Esophagus (tissue), 2 donors: ENCODE measurements around the gene PTPRC. TPM values are rescaled to one million over a fixed set of nuclear protein-coding genes. Genes with fewer than 3 reads are reported as not detected.

ENCODE experiments used
- H3K27ac ChIP-seq, 2 donors: one replicate each; pipeline ENCODE4 v1.5.1; 2013; ENCODE audit warnings: low read depth in 2 of 2, mild to moderate bottlenecking in 2 of 2, inconsistent platforms in 1 of 2, low read length in 1 of 2, moderate library complexity in 1 of 2
- H3K27me3 ChIP-seq, 2 donors: one replicate each; pipeline ENCODE4 v1.6.1; 2013; ENCODE audit warnings: low read length in 2 of 2, control low read depth in 1 of 2, mild to moderate bottlenecking in 1 of 2; ENCODE audit not compliant: insufficient read depth in 2 of 2, control insufficient read depth in 1 of 2
- H3K36me3 ChIP-seq, 2 donors: one replicate each; pipeline ENCODE4 v1.6.1; 2013; ENCODE audit warnings: low read length in 1 of 2; ENCODE audit not compliant: control insufficient read depth in 2 of 2, insufficient read depth in 2 of 2
- H3K4me1 ChIP-seq, 2 donors: one replicate each; pipeline ENCODE4 v1.6.1; 2013; ENCODE audit warnings: low read length in 1 of 2; ENCODE audit not compliant: control insufficient read depth in 2 of 2, insufficient read depth in 2 of 2
- H3K4me3 ChIP-seq, 2 donors: one replicate each; pipeline ENCODE4 v1.5.1; 2013; ENCODE audit warnings: low read length in 2 of 2, mild to moderate bottlenecking in 2 of 2, low read depth in 1 of 2, moderate library complexity in 1 of 2
- H3K9me3 ChIP-seq, 2 donors: one replicate each; pipeline ENCODE4 v1.6.1; 2013; ENCODE audit warnings: mild to moderate bottlenecking in 2 of 2, low read depth in 1 of 2, low read length in 1 of 2, moderate library complexity in 1 of 2; ENCODE audit not compliant: control insufficient read depth in 2 of 2, insufficient read depth in 1 of 2
- WGBS, 2 donors: extraction: QIAGEN DNeasy Blood & Tissue Kit; methylation state at CpG; one replicate each; pipeline ENCODE4 v1.1.7; 2013; 5-methylcytosine and 5-hydroxymethylcytosine counted together
- polyA plus RNA-seq, 2 donors: library from polyadenylated mRNA; stranded (reverse); fragments of 200-250 nt; gene quantifications; one replicate each; pipeline ENCODE4 v1.2.3, GENCODE V29; 2013
- donor health status: healthy with polysubstance abuse.
- donor health status: Bipolar disorder and iron deficiency.

Gene PTPRC
- polyA plus RNA-seq, 2 donors = 1.2 to 3.0 TPM

DNA sequence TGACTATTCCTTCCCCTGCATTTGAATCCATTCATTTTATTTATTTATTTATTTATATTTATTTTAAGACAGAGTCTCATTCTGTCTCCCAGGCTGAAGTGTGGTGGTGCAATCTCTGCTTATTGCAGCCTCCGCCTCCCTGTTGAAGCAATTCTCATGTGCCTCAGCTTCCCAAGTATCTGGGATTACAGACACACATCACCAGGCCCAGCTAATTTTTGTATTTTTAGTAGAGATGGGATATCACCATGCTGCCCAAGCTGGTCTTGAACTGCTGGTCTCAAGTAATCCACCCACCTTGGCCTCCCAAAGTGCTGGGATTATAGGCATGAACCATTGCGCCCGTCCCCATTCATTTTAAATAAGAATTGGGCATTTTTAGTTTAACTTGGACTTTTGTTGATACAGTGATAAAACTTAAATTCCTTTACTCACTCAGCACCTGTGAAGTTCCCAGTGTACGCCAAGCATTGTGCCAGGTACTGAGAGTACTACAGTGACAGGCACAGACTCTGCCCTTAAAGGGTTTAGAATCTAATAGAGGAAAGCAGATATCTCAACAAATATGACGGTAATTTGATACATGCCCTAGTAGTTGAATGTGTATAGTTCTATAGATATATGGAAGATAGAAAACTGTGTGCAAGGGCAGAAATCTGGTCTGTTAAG lies 90.5 kb downstream of the PTPRC start:
- 86 to 90% methylated on average over 5 of the region's 5 CpGs for WGBS, 2 donors
- no peak overlapping the region for H3K4me3 ChIP-seq
- no peak overlapping the region for H3K27ac ChIP-seq
- H3K9me3 ChIP-seq = no peaks in the 10 kb centered on the region
- H3K4me1 ChIP-seq = no peaks in the 10 kb centered on the region
- no peaks in the 10 kb centered on the region for H3K36me3 ChIP-seq
- no peaks in the 10 kb centered on the region for H3K27me3 ChIP-seq

DNA sequence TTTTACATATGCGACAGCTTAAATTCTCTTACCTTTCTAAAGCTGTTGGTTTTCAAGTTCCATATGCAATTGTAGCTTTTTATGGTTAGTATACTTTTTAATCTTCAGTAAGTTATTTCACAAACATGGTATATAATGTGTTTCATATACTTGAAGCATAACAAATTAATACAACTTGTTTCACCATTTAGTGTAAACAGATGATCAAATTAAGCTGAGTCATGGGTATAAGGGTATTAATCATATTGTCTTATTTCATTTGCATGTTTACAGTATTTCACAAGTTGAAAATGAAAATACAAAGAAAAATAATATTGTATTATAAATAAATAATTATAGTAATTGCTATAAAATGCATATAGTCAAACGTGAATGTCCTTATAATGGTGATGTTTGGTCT lies 92.1 kb downstream of the PTPRC start:
- no peaks in the 10 kb centered on the region for H3K36me3 ChIP-seq
- H3K4me3 ChIP-seq = no peak overlapping the region
- no peaks in the 10 kb centered on the region for H3K4me1 ChIP-seq
- no peaks in the 10 kb centered on the region for H3K27me3 ChIP-seq
- no peaks in the 10 kb centered on the region for H3K9me3 ChIP-seq
- WGBS, 2 donors = 83 to 99% methylated on average over 2 of the region's 2 CpGs
- no peak overlapping the region for H3K27ac ChIP-seq

DNA sequence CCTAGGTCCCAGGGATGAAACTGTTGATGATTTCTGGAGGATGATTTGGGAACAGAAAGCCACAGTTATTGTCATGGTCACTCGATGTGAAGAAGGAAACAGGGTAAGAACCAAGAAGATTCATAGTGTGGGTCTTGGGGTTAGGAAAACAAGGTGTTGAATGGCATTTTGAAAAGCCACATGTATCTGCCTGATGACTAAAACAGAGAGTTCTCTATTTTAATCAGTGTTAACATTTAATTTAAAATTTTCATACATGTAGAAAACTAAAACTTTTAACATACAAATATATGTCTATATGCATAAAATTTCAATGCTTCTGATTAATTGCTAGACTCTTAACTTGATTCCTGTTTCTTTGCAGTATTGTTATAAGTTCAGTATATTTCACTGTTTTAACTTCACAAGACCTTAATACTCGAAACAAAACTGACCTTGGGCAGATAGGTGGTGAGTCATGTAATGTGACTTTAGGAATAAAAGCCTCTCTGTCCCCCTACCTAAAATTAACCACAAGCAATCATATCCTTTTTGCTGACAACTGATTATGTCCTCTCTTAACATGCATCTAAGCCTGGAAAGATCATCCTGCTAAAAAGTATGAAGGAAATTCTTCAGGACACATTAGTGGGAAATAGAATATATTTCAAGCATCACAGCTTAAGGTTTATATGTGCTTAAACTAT lies 95.6 kb downstream of the PTPRC start:
- Histone ChIP-seq H3K4me3 (no peak overlapping the region), H3K27ac (no peak overlapping the region), H3K27me3 (no peaks in the 10 kb centered on the region), H3K4me1 (no peaks in the 10 kb centered on the region), H3K9me3 (no peaks in the 10 kb centered on the region), H3K36me3 (no peaks in the 10 kb centered on the region)
- WGBS, 2 donors = 37 to 43% methylated on average over 2 of the region's 2 CpGs

DNA sequence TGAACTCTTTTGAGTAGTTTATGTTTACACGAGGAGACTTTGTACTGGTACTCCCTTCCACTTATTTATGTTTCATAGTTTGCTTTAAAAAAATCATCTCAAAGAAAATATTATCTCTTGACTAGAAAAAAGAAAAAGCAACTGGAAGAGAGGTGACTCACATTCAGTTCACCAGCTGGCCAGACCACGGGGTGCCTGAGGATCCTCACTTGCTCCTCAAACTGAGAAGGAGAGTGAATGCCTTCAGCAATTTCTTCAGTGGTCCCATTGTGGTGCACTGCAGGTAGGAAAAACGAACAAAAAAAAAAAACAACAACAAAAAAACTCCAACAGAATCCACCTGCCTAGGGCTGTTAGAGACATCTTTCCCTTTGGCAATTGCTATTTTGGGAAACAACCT lies 102.9 kb downstream of the PTPRC start:
- 48 to 64% methylated on average over 3 of the region's 3 CpGs for WGBS, 2 donors

DNA sequence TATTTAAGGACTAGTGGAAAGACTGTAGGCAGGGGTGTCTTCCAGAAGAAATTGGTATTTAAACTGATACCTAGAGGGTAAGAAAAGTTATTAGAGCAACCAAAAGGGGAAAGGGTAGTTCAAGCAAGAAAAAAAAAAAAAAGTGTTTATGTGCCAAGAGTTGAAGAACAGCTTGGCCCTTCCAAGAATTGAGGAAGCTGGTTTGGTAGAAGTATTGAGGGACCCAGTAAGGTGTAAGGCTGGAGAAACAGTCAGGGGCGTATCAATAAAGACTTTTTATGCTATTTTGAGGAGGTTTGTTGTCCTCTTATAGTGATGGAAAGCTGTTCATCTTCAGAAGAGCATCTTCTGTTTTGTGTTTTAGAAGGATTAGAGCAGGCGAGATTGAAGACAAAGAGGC lies 108.3 kb downstream of the PTPRC start:
- H3K9me3 ChIP-seq = no peaks in the 10 kb centered on the region
- H3K36me3 ChIP-seq = no peaks in the 10 kb centered on the region
- no peak overlapping the region for H3K4me3 ChIP-seq
- H3K27ac ChIP-seq = no peak overlapping the region
- no peaks in the 10 kb centered on the region for H3K4me1 ChIP-seq
- H3K27me3 ChIP-seq = no peaks in the 10 kb centered on the region
- WGBS, 2 donors = 78 to 85% methylated on average over 2 of the region's 2 CpGs

More for the DNA sequence above, 102.9 kb downstream of the PTPRC start:
- Histone ChIP-seq H3K36me3 (no peaks in the 10 kb centered on the region), H3K4me3 (no peak overlapping the region), H3K4me1 (no peaks in the 10 kb centered on the region), H3K27me3 (no peaks in the 10 kb centered on the region), H3K27ac (no peak overlapping the region), H3K9me3 (no peaks in the 10 kb centered on the region)

DNA sequence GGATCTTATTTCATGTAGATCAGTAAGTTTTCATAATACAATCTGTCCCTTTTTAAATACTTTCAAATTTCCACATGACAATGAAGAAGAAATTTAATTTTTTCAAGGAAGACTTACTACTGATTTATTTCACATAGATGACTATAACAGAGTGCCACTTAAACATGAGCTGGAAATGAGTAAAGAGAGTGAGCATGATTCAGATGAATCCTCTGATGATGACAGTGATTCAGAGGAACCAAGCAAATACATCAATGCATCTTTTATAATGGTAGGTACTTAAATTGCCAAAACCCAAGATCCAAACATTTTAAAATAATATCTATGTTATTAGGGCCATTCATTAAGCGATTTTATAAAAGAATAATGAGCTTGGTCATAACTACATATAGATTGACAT lies 110.4 kb downstream of the PTPRC start:
- H3K36me3 ChIP-seq = no peaks in the 10 kb centered on the region
- no peaks in the 10 kb centered on the region for H3K27me3 ChIP-seq
- no peak overlapping the region for H3K27ac ChIP-seq
- H3K4me3 ChIP-seq = no peak overlapping the region
- H3K9me3 ChIP-seq = no peaks in the 10 kb centered on the region
- no peaks in the 10 kb centered on the region for H3K4me1 ChIP-seq
- 89 to 90% methylated on average over 1 of the region's 1 CpG for WGBS, 2 donors

DNA sequence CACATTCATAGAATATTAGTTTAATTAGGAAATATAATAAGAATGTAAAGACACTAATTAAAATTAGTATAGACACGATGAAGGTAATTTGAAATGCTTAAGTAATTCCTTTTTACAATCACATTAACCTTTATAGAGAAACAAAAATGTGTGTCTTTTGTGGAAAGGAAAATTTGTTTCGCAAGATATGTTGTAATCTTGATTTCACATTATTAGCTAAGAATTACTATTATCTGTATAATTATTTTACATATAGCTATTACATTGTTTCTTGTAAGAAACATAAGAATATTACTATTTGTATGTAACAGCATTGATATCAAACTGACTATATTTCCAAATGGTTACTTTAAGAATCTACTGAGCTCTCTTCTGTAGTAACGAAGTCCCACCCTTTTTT lies 111.2 kb downstream of the PTPRC start:
- Histone ChIP-seq H3K4me1 (no peaks in the 10 kb centered on the region), H3K27me3 (no peaks in the 10 kb centered on the region), H3K27ac (no peak overlapping the region), H3K36me3 (no peaks in the 10 kb centered on the region), H3K4me3 (no peak overlapping the region), H3K9me3 (no peaks in the 10 kb centered on the region)
- 83 to 87% methylated on average over 3 of the region's 3 CpGs for WGBS, 2 donors

DNA sequence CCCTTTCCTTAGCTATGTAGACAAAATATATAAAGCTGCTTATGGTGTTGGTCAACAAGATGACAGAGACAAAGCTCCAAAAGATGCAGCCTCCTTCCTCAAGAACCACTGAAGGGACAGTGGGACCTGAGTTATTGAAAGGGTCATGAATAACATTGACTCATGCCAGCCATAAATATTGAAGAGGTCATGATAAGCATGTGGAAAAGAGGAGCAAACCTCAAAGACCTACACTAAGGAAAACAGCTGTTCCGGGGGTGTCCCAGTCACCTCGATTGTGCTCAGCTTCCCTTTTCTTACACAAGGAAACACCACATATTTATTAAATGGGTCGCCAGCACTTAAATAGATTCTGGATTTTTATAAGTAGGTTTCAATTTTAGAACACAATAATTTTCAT lies 112.9 kb downstream of the PTPRC start:
- H3K9me3 ChIP-seq = no peaks in the 10 kb centered on the region
- no peaks in the 10 kb centered on the region for H3K27me3 ChIP-seq
- no peaks in the 10 kb centered on the region for H3K4me1 ChIP-seq
- no peak overlapping the region for H3K4me3 ChIP-seq
- H3K36me3 ChIP-seq = no peaks in the 10 kb centered on the region
- WGBS, 2 donors = 85 to 86% methylated on average over 3 of the region's 3 CpGs
- no peak overlapping the region for H3K27ac ChIP-seq

DNA sequence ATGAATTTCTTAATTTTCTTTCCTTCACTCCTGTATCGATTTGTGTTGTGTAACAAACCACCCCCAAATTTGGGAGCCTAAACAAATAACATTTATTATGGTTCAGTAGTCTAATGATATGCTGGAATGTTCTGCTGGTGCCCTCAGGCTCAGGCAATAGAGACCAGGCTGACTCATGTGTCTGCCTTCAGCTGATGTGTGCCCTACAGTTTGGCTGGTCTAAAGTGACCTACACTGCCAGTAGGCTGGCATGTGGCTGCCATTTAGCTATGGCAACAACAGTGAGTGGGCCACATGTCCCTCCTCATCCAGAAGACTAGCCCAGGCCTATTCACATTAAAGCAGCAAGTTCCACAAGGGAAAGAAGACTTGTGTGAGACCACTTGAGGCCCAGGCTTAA lies 115.8 kb downstream of the PTPRC start:
- H3K4me1 ChIP-seq = no peaks in the 10 kb centered on the region
- WGBS, 2 donors = 76 to 77% methylated on average over 1 of the region's 1 CpG

DNA sequence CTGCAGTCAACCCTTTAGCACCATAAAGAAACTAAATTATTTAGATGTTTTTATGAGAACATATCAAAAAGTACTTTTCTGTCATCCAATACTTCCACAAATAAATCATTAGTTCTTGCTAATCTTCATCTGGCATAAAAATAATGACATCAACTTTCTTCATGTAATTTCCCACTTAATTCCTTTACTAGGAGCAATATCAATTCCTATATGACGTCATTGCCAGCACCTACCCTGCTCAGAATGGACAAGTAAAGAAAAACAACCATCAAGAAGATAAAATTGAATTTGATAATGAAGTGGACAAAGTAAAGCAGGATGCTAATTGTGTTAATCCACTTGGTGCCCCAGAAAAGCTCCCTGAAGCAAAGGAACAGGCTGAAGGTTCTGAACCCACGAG lies 116.9 kb downstream of the PTPRC start:
- Histone ChIP-seq H3K27ac (no peak overlapping the region), H3K4me1 (no peaks in the 10 kb centered on the region), H3K4me3 (no peak overlapping the region), H3K27me3 (no peaks in the 10 kb centered on the region), H3K36me3 (no peaks in the 10 kb centered on the region), H3K9me3 (no peaks in the 10 kb centered on the region)
- 64 to 65% methylated on average over 2 of the region's 2 CpGs for WGBS, 2 donors

More for the DNA sequence above, 115.8 kb downstream of the PTPRC start:
- no peaks in the 10 kb centered on the region for H3K9me3 ChIP-seq
- H3K27me3 ChIP-seq = no peaks in the 10 kb centered on the region
- no peaks in the 10 kb centered on the region for H3K36me3 ChIP-seq
- no peak overlapping the region for H3K27ac ChIP-seq
- no peak overlapping the region for H3K4me3 ChIP-seq
